ENCODE measurements around the gene DHPS. TPM values are rescaled to one million over a fixed set of nuclear protein-coding genes. Genes with fewer than 3 reads are reported as not detected.

DHPS gene
- polyA plus RNA-seq, 1 experiment, result 92.2 TPM

DNA sequence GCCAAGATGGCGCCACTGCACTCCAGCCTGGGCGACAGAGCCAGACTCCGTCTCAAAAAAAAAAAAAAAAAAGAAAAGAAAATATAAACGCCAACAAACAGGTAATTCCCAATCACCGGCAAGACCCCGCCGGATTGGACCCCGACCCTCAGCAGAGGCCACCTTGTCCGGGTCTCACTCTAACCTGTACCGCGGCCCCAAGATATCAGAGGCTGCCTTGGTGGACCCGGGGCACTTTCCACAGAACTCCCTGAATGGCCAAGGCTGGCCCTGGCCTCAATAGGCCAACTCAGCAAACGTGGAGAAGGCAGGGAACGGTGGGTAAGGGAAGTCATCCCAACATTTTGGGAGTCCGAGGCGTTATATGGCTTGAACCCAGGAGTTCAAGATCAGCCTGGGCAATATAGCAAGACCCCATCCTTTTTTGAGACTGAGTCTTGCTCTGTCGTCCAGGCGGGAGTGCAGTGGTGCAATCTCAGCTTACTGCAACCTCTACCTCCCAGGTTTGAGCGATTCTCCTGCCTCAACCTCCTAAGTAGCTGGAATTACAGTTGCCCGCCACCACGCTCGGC lies 43.0 kb downstream of the DHPS start:
- H3K27me3 ChIP-seq (ENCODE audit: control insufficient read depth, insufficient read depth, low read length), result no peaks in the 10 kb centered on the region
- ChIA-PET CTCF (interaction anchor here (0.6 to 2.6 kb wide), 2 partner anchors 15 to 1335 kb away, joined by 4 to 8 read pairs; no protein-coding TSS in a partner anchor), POLR2A (no interaction called here)
- TF ChIP-seq, protein P1, sequence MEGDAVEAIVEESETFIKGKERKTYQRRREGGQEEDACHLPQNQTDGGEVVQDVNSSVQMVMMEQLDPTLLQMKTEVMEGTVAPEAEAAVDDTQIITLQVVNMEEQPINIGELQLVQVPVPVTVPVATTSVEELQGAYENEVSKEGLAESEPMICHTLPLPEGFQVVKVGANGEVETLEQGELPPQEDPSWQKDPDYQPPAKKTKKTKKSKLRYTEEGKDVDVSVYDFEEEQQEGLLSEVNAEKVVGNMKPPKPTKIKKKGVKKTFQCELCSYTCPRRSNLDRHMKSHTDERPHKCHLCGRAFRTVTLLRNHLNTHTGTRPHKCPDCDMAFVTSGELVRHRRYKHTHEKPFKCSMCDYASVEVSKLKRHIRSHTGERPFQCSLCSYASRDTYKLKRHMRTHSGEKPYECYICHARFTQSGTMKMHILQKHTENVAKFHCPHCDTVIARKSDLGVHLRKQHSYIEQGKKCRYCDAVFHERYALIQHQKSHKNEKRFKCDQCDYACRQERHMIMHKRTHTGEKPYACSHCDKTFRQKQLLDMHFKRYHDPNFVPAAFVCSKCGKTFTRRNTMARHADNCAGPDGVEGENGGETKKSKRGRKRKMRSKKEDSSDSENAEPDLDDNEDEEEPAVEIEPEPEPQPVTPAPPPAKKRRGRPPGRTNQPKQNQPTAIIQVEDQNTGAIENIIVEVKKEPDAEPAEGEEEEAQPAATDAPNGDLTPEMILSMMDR (IDR thresholded peaks at IDR 0.05; ENCODE audit: insufficient read depth, low read depth, low read length), result no peak
- H3K36me3 ChIP-seq (ENCODE audit: control insufficient read depth, insufficient read depth, low read length), result no peaks in the 10 kb centered on the region
- no peak for DNase-seq (ENCODE audit: low read depth)
- no peak overlapping the region for H3K4me3 ChIP-seq (ENCODE audit: low read depth, low read length)

DNA sequence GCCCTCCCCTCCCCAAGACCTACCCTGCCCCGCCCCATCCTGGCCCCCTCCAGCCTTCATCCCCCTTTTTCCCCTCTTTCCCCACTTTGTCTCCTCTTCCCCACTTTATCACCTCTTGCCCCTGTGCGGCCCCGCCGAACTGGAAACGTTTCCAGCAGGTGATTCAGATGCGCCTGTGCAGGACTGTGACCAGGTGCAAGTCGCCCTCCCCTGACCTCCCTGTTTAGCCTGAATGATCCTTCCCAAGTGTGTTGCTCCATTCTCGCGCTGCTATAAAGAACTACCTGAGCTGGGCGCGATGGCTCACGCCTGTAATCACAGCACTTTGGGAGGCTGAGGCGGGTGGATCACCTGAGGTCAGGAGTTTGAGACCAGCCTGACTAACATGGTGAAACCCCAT lies 45.0 kb downstream of the DHPS start:
- Histone ChIP-seq H3K36me3 (ENCODE audit: control insufficient read depth, insufficient read depth, low read length) (no peaks in the 10 kb centered on the region), H3K27me3 (ENCODE audit: control insufficient read depth, insufficient read depth, low read length) (no peaks in the 10 kb centered on the region), H3K4me3 (ENCODE audit: low read depth, low read length) (no peak overlapping the region)
- DNase-seq (ENCODE audit: low read depth), result no peak
- ChIA-PET CTCF (no interaction called here), POLR2A (no interaction called here)
- TF ChIP-seq, protein P1 (IDR thresholded peaks at IDR 0.05; ENCODE audit: insufficient read depth, low read depth, low read length), result no peak

DNA sequence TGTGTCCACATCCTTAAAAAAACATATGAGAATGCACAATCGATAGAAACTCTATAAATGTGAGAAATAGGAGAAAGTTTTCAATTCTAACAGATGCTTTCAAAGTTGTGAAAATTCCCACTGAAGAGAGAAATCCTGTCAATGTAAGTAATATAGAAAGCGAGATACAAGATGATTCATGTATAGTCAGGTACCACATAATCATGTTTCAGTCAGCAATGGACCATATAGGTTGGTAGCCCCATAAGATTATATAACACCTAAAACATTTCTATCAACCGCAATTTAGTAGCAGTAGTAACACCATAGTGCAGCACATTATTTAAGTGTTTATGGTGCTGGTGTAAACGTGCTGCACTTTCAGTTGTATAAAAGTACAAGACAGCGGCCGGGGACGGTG lies 52.5 kb downstream of the DHPS start:
- Histone ChIP-seq H3K36me3 (ENCODE audit: control insufficient read depth, insufficient read depth, low read length) (peaks cover 20% of the 10 kb centered on the region), H3K27me3 (ENCODE audit: control insufficient read depth, insufficient read depth, low read length) (no peaks in the 10 kb centered on the region), H3K4me3 (ENCODE audit: low read depth, low read length) (no peak overlapping the region)
- DNase-seq (ENCODE audit: low read depth), result no peak
- TF ChIP-seq, protein P1 (IDR thresholded peaks at IDR 0.05; ENCODE audit: insufficient read depth, low read depth, low read length), result no peak
- ChIA-PET POLR2A (no interaction called here), CTCF (no interaction called here)

DNA sequence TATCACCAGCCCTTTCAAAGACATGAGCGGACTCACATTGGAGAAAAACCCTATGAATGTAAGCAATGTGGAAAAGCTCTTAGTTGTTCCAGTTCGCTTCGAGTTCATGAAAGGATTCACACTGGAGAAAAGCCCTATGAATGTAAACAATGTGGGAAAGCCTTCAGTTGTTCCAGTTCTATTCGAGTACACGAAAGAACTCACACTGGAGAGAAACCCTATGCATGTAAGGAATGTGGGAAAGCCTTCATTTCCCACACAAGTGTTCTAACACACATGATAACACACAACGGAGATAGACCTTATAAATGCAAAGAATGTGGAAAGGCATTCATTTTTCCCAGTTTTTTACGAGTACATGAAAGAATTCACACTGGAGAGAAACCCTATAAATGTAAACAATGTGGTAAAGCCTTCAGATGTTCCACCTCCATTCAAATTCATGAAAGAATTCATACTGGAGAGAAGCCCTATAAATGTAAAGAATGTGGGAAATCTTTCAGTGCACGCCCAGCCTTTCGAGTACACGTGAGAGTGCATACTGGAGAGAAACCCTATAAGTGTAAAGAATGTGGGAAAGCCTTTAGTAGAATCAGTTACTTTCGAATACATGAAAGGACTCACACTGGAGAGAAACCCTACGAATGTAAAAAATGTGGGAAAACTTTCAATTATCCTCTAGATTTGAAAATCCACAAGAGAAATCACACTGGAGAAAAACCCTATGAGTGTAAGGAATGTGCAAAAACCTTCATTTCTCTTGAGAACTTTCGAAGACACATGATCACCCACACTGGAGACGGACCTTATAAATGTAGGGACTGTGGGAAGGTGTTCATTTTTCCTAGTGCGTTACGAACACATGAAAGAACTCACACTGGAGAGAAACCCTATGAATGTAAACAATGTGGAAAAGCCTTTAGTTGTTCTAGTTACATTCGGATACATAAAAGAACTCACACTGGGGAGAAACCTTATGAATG lies 53.3 kb downstream of the DHPS start:
- H3K4me3 ChIP-seq (ENCODE audit: low read depth, low read length), result no peak overlapping the region
- peaks cover 23% of the 10 kb centered on the region for H3K36me3 ChIP-seq (ENCODE audit: control insufficient read depth, insufficient read depth, low read length)

DNA sequence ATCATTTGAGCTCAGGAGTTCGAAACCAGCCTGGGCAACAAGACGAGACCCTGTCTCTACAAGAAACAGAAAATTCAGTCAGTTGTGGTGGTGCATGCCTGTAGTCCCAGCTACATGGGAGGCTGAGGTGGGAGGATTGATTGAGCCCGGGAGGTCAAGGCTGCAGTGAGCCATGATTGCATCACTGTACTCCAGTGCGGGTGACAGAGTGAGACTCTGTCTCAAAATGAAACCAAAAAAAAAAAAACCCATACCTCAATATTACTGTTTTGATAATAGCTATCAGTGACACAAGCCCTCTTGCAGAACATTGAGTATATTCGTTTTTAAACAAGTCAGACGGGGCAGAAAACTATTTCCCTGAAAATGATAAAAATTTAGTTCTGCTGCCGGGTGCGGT lies 54.7 kb downstream of the DHPS start:
- ChIA-PET CTCF (interaction anchor here (0.6 kb wide), 1 partner anchor 136 kb away, joined by 3 read pairs; no protein-coding TSS in a partner anchor), POLR2A (no interaction called here)
- H3K4me3 ChIP-seq (ENCODE audit: low read depth, low read length), result no peak overlapping the region
- peaks cover 23% of the 10 kb centered on the region for H3K36me3 ChIP-seq (ENCODE audit: control insufficient read depth, insufficient read depth, low read length)
- H3K27me3 ChIP-seq (ENCODE audit: control insufficient read depth, insufficient read depth, low read length), result no peaks in the 10 kb centered on the region
- TF ChIP-seq, protein P1 (IDR thresholded peaks at IDR 0.05; ENCODE audit: insufficient read depth, low read depth, low read length), result no peak
- no peak for DNase-seq (ENCODE audit: low read depth)

More for the DNA sequence above, 53.3 kb downstream of the DHPS start:
- TF ChIP-seq, protein P1 (IDR thresholded peaks at IDR 0.05; ENCODE audit: insufficient read depth, low read depth, low read length), result no peak
- no peaks in the 10 kb centered on the region for H3K27me3 ChIP-seq (ENCODE audit: control insufficient read depth, insufficient read depth, low read length)
- POLR2A ChIA-PET, result no interaction called here
- CTCF ChIA-PET, result no interaction called here
- no peak for DNase-seq (ENCODE audit: low read depth)

Data from BJ (cell line).